Neural cell (in vitro differentiated cells): Measurements from ENCODE around the gene TMEM147. TPM values are rescaled to one million over a fixed set of nuclear protein-coding genes. Genes with fewer than 3 reads are reported as not detected.

Experiments used
- H2AFZ ChIP-seq: fragments of 200-600, 300-800 bp; sonication (generic), shearing (Covaris generic); 2 replicates; pipeline ENCODE4 v1.6.0; 2014; ENCODE audit warnings: low read depth, mild to moderate bottlenecking, antibody characterized with exemption, low read length, moderate library complexity
- H3F3A ChIP-seq: fragments of 200-600 bp; shearing (Covaris generic); 2 replicates; pipeline ENCODE4 v1.6.1; 2016; ENCODE audit warnings: mild to moderate bottlenecking, moderate library complexity, mixed read lengths, antibody characterized with exemption, low read length; ENCODE audit not compliant: insufficient read depth, poor library complexity, severe bottlenecking
- H3K27ac ChIP-seq: fragments of 200-600, 300-800 bp; sonication (generic), shearing (Covaris generic); 2 replicates; pipeline ENCODE4 v1.5.1; 2014; ENCODE audit warnings: mild to moderate bottlenecking, low read length, moderate library complexity
- H3K27me3 ChIP-seq: fragments of 300-800, 200-600 bp; sonication (generic), shearing (Covaris generic); 2 replicates; pipeline ENCODE4 v1.6.0; 2014; ENCODE audit warnings: mild to moderate bottlenecking, low read depth, low read length, moderate library complexity; ENCODE audit not compliant: insufficient read depth
- H3K36me3 ChIP-seq: fragments of 300-800, 200-600 bp; sonication (generic), shearing (Covaris generic); 2 replicates; pipeline ENCODE4 v1.5.1; 2014; ENCODE audit warnings: mild to moderate bottlenecking, antibody characterized with exemption, low read length, moderate library complexity; ENCODE audit not compliant: insufficient read depth
- H3K4me2 ChIP-seq: fragments of 300-800, 200-600 bp; sonication (generic), shearing (Covaris generic); 2 replicates; pipeline ENCODE4 v1.6.0; 2014; ENCODE audit warnings: mild to moderate bottlenecking, low read length
- H3K4me3 ChIP-seq: fragments of 300-800, 200-600 bp; sonication (generic), shearing (Covaris generic); 2 replicates; pipeline ENCODE4 v1.5.1; 2014; ENCODE audit warnings: mild to moderate bottlenecking, low read length, moderate library complexity
- H3K79me2 ChIP-seq: fragments of 200-600 bp; shearing (Covaris generic); replicated peaks from 2 replicates; pipeline ENCODE4 v1.6.0; 2014; ENCODE audit warnings: mild to moderate bottlenecking, low read length, moderate library complexity; ENCODE audit not compliant: insufficient read depth
- H3K9ac ChIP-seq: fragments of 300-800, 200-600 bp; sonication (generic), shearing (Covaris generic); 2 replicates; pipeline ENCODE4 v1.6.1; 2016; ENCODE audit warnings: mild to moderate bottlenecking, low read length, mixed read lengths
- H3K9me2 ChIP-seq: fragments of 200-600 bp; shearing (Covaris generic); 2 replicates; pipeline ENCODE4 v1.6.1; 2016; ENCODE audit warnings: mild to moderate bottlenecking, low read length, mixed read lengths; ENCODE audit not compliant: insufficient read depth
- H3K9me3 ChIP-seq: fragments of 200-600, 300-800 bp; sonication (generic), shearing (Covaris generic); 2 replicates; pipeline ENCODE4 v1.6.1; 2016; ENCODE audit warnings: mild to moderate bottlenecking, mixed run types, low read length, moderate library complexity, mixed read lengths
- H4K20me1 ChIP-seq: fragments of 200-600 bp; shearing (Covaris generic); 2 replicates; pipeline ENCODE4 v1.6.1; 2016; ENCODE audit warnings: mild to moderate bottlenecking, mixed run types; ENCODE audit not compliant: insufficient read depth
- CTCF ChIP-seq: fragments of 450-650 bp; IDR thresholded peaks from 2 replicates; pipeline ENCODE4 v1.5.1; 2014; ENCODE audit warnings: antibody characterized with exemption, mild to moderate bottlenecking, moderate library complexity; ENCODE audit not compliant: poor library complexity, severe bottlenecking
- EP300 ChIP-seq: fragments of 450-650 bp; conservative IDR thresholded peaks from 2 replicates; pipeline ENCODE4 v1.6.1; 2014; ENCODE audit warnings: antibody characterized with exemption, mild to moderate bottlenecking, moderate library complexity; ENCODE audit not compliant: poor library complexity, severe bottlenecking
- EZH2 ChIP-seq: fragments of 200-600, 300-800 bp; shearing (Covaris generic), sonication (generic); IDR thresholded peaks from 2 replicates; pipeline ENCODE4 v1.6.1; 2014; ENCODE audit warnings: antibody characterized with exemption, low read length, borderline replicate concordance, mild to moderate bottlenecking; ENCODE audit not compliant: insufficient read depth, poor library complexity, severe bottlenecking
- MXI1 ChIP-seq: fragments of 450-650 bp; conservative IDR thresholded peaks from 2 replicates; pipeline ENCODE4 v1.6.1; 2014; ENCODE audit warnings: antibody characterized with exemption, mild to moderate bottlenecking; ENCODE audit not compliant: poor library complexity, severe bottlenecking
- POLR2AphosphoS5 ChIP-seq: IDR thresholded peaks from 2 replicates; pipeline ENCODE4 v1.6.1; 2012
- RAD21 ChIP-seq: fragments of 450-650 bp; conservative IDR thresholded peaks from 2 replicates; pipeline ENCODE4 v1.6.1; 2014; ENCODE audit warnings: antibody characterized with exemption, mild to moderate bottlenecking, moderate library complexity
- REST ChIP-seq: IDR thresholded peaks from 2 replicates; pipeline ENCODE4 v1.6.1; 2012; ENCODE audit warnings: borderline replicate concordance
- SMC3 ChIP-seq: fragments of 450-650 bp; conservative IDR thresholded peaks from 2 replicates; pipeline ENCODE4 v1.6.1; 2014; ENCODE audit warnings: antibody characterized with exemption, mild to moderate bottlenecking, moderate library complexity; ENCODE audit not compliant: poor library complexity
- TAF1 ChIP-seq: IDR thresholded peaks from 2 replicates; pipeline ENCODE4 v1.6.1; 2012; ENCODE audit warnings: low read depth
- polyA plus RNA-seq: library from polyadenylated mRNA; depleted of rRNA; stranded (reverse); fragments of >200 nt; gene quantifications from 2 replicates; pipeline ENCODE4 v1.2.3, GENCODE V29; 2014

TMEM147 gene
- polyA plus RNA-seq, 1 donor from 2014 or later, result 106 TPM

DNA sequence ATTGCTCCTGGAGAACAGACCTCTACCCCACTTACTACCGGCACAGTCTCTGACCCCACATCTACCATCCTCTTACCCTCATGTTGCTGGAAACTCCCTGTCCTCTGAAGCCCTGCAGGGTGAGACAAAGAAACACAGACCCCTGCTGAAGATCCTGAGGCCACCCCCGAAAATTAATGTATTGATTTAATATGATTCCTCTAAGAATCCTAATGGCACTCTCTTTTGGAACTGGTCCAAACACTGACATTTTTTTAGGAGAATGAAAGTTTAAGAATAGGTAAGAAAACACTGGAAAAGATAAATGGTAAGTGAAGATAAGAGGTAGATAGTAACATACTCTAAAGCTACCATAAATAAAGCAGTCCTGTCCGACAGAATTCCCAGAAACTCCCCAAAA lies 37.3 kb upstream of the TMEM147 start:
- Histone ChIP-seq H3K9me3 (no peaks in the 10 kb centered on the region), H3K9ac (no peak overlapping the region), H2AFZ (no peak overlapping the region), H3K27me3 (peaks cover 32% of the 10 kb centered on the region), H3K9me2 (no peaks in the 10 kb centered on the region), H3K4me3 (no peak overlapping the region), H3K4me2 (no peak overlapping the region), H3K79me2 (no peaks in the 10 kb centered on the region), H3F3A (no peaks in the 10 kb centered on the region), H4K20me1 (no peaks in the 10 kb centered on the region), H3K27ac (no peak overlapping the region), H3K36me3 (no peaks in the 10 kb centered on the region)
- no peak for TF ChIP-seq REST
- no peak for TF ChIP-seq SMC3
- TF ChIP-seq RAD21, result no peak
- no peak for TF ChIP-seq CTCF
- no peak for TF ChIP-seq TAF1
- no peak for TF ChIP-seq MXI1
- no peak for TF ChIP-seq EZH2
- no peak for TF ChIP-seq POLR2AphosphoS5
- no peak for TF ChIP-seq EP300

DNA sequence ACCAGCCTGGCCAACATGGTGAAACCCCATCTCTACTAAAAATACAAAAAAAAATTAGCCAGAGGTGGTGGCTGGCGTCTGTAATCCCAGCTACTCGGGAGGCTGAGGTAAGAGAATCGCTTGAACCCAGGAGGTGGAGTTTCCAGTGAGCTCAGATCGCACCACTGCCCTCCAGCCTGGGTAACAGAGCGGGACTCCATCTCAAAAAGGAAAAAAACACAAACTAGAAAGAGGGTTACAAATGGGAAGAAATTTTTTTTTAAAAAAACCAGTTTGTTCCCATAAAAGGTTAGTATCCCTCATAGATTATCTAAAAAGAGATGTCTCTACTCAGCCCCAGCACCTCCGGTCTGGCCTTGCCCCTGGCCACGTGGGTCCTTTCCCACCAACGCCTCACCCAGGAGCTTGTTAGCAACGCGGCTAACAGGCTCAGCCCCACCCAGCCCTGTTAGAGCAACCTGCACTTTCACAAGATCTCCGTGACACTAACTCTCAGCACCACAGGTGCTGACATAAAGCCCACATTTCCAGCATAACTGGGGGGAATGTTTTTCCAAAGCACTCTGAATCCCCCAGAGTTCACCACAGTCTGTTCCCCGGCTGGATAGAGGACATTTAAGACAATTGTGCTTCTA lies 36.3 kb upstream of the TMEM147 start:
- H4K20me1 ChIP-seq, result no peaks in the 10 kb centered on the region
- no peaks in the 10 kb centered on the region for H3K79me2 ChIP-seq
- H2AFZ ChIP-seq, result no peak overlapping the region
- H3K4me3 ChIP-seq, result no peak overlapping the region
- H3F3A ChIP-seq, result no peaks in the 10 kb centered on the region
- no peaks in the 10 kb centered on the region for H3K9me2 ChIP-seq
- H3K27me3 ChIP-seq, result peaks cover 35% of the 10 kb centered on the region
- no peak overlapping the region for H3K9ac ChIP-seq
- no peak overlapping the region for H3K4me2 ChIP-seq
- H3K9me3 ChIP-seq, result no peaks in the 10 kb centered on the region
- no peak for TF ChIP-seq TAF1
- TF ChIP-seq POLR2AphosphoS5, result no peak
- no peak for TF ChIP-seq CTCF
- H3K36me3 ChIP-seq, result no peaks in the 10 kb centered on the region
- no peak overlapping the region for H3K27ac ChIP-seq
